Measurements from ENCODE around the gene NRIP1. TPM values are rescaled to one million over a fixed set of nuclear protein-coding genes. Genes with fewer than 3 reads are reported as not detected.

NRIP1 gene
- polyA plus RNA-seq, 3 donors: 4.3 to 28.2 (median 23.5) TPM

- intact Hi-C loops (cut with micrococcal nuclease): no loop called here
- Mint-ChIP-seq H3K27ac (no peak overlapping the region), H3K4me1 (no peaks in the 10 kb centered on the region), H3K27me3 (ENCODE audit: low read depth in 3 of 3) (no peaks in the 10 kb centered on the region), H3K9me3 (peaks cover 0 to 5% (median 4%) of the 10 kb centered on the region in 7 donors), H3K36me3 (no peaks in the 10 kb centered on the region), H3K4me3 (no peak overlapping the region)
- no peak overlapping the region for H3K4me2 ChIP-seq (replicated peaks; ENCODE audit: extremely low read depth, low read length, poor library complexity, severe bottlenecking)
- no peak overlapping the region for H2AFZ ChIP-seq (ENCODE audit: insufficient read depth, low read depth, low read length, poor library complexity, severe bottlenecking)
- H3K27ac ChIP-seq (ENCODE audit: low read depth in 1 of 2, low read length in 2 of 2): no peak overlapping the region
- no peak overlapping the region for H3K4me3 ChIP-seq (replicated peaks in 1 of 3; ENCODE audit: low read depth in 2 of 3, low read length in 3 of 3)
- H3K9me3 ChIP-seq (replicated peaks in 1 of 2; ENCODE audit: control insufficient read depth in 1 of 2, insufficient read depth in 1 of 2, low read length in 2 of 2): no peaks in the 10 kb centered on the region
- no peaks in the 10 kb centered on the region for H3K36me3 ChIP-seq (replicated peaks in 1 of 2; ENCODE audit: control insufficient read depth in 1 of 2, insufficient read depth in 2 of 2, low read length in 2 of 2)
- TF ChIP-seq, protein P1, sequence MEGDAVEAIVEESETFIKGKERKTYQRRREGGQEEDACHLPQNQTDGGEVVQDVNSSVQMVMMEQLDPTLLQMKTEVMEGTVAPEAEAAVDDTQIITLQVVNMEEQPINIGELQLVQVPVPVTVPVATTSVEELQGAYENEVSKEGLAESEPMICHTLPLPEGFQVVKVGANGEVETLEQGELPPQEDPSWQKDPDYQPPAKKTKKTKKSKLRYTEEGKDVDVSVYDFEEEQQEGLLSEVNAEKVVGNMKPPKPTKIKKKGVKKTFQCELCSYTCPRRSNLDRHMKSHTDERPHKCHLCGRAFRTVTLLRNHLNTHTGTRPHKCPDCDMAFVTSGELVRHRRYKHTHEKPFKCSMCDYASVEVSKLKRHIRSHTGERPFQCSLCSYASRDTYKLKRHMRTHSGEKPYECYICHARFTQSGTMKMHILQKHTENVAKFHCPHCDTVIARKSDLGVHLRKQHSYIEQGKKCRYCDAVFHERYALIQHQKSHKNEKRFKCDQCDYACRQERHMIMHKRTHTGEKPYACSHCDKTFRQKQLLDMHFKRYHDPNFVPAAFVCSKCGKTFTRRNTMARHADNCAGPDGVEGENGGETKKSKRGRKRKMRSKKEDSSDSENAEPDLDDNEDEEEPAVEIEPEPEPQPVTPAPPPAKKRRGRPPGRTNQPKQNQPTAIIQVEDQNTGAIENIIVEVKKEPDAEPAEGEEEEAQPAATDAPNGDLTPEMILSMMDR (IDR thresholded peaks at IDR 0.05): no peak
- no peak overlapping the region for H3K9ac ChIP-seq (ENCODE audit: insufficient read depth, low read length, poor library complexity, severe bottlenecking)
- no peaks in the 10 kb centered on the region for H4K20me1 ChIP-seq (ENCODE audit: insufficient read depth, low read length)
- no peak for DNase-seq
- H3K79me2 ChIP-seq (ENCODE audit: insufficient read depth, low read length): no peaks in the 10 kb centered on the region
- 100% methylated on average over 1 of the region's 3 CpGs for WGBS (ENCODE audit: insufficient coverage)
- no peaks in the 10 kb centered on the region for H3K4me1 ChIP-seq (ENCODE audit: control insufficient read depth in 1 of 2, insufficient read depth in 2 of 2, low read length in 2 of 2)
- no peaks in the 10 kb centered on the region for H3K27me3 ChIP-seq (ENCODE audit: control insufficient read depth in 2 of 2, insufficient read depth in 2 of 2, low read length in 2 of 2)
Measured at GRCh38 chr21:14926186-14926585, 138.6 kb downstream of the NRIP1 start.

GRCh38 chr21:14923468-14923867 lies 141.3 kb downstream of the NRIP1 start:
- H3K27me3 Mint-ChIP-seq (ENCODE audit: low read depth in 3 of 3): no peaks in the 10 kb centered on the region
- intact Hi-C loops (cut with micrococcal nuclease): no loop called here
- no peak overlapping the region for H3K4me3 Mint-ChIP-seq
- Histone ChIP-seq H3K4me1 (ENCODE audit: control insufficient read depth in 1 of 2, insufficient read depth in 2 of 2, low read length in 2 of 2) (no peaks in the 10 kb centered on the region), H3K4me3 (replicated peaks in 1 of 3; ENCODE audit: low read depth in 2 of 3, low read length in 3 of 3) (no peak overlapping the region), H2AFZ (ENCODE audit: insufficient read depth, low read depth, low read length, poor library complexity, severe bottlenecking) (no peak overlapping the region), H3K27me3 (ENCODE audit: control insufficient read depth in 2 of 2, insufficient read depth in 2 of 2, low read length in 2 of 2) (no peaks in the 10 kb centered on the region), H3K4me2 (replicated peaks; ENCODE audit: extremely low read depth, low read length, poor library complexity, severe bottlenecking) (no peak overlapping the region), H3K79me2 (ENCODE audit: insufficient read depth, low read length) (no peaks in the 10 kb centered on the region), H3K9me3 (replicated peaks in 1 of 2; ENCODE audit: control insufficient read depth in 1 of 2, insufficient read depth in 1 of 2, low read length in 2 of 2) (no peaks in the 10 kb centered on the region), H3K27ac (ENCODE audit: low read depth in 1 of 2, low read length in 2 of 2) (no peak overlapping the region), H3K36me3 (replicated peaks in 1 of 2; ENCODE audit: control insufficient read depth in 1 of 2, insufficient read depth in 2 of 2, low read length in 2 of 2) (no peaks in the 10 kb centered on the region), H3K9ac (ENCODE audit: insufficient read depth, low read length, poor library complexity, severe bottlenecking) (no peak overlapping the region), H4K20me1 (ENCODE audit: insufficient read depth, low read length) (no peaks in the 10 kb centered on the region)
- H3K27ac Mint-ChIP-seq: no peak overlapping the region
- no CpG with 5 or more reads among the region's 1 CpG for WGBS (ENCODE audit: insufficient coverage)
- H3K36me3 Mint-ChIP-seq: no peaks in the 10 kb centered on the region
- TF ChIP-seq, protein P1 (IDR thresholded peaks at IDR 0.05): no peak
- H3K9me3 Mint-ChIP-seq: peaks cover 0 to 9% (median 3%) of the 10 kb centered on the region in 7 donors
- H3K4me1 Mint-ChIP-seq: no peaks in the 10 kb centered on the region
- no peak for DNase-seq

All from CD14-positive monocyte (primary cell).